GM12878 (cell line): ENCODE measurements around the gene ZFP64. TPM values are rescaled to one million over a fixed set of nuclear protein-coding genes. Genes with fewer than 3 reads are reported as not detected.
"Not testable (repeated sequence)": the region's sequence is repeated elsewhere in the genome, so short reads cannot be mapped to it uniquely, and the experiment has no call there.

ENCODE experiments used
- ATAC-seq: fragments of 200-7000 bp; cut with Tn5 transposase; 3 replicates; pipeline ENCODE4 v1.9.1; 2020; ENCODE audit warnings: mild to moderate bottlenecking, moderate library complexity
- BruUV-seq: library from RNA; stranded (reverse); fragments of 400-500 nt; replicated peaks from 2 replicates; lab custom pipeline; 2021; lab: Mats Ljungman, UMichigan
- CTCF ChIA-PET: fragments of 300-600 bp; sonication (Branson Sonifier 250); formaldehyde crosslinking; extraction: SDS; loops from one replicate; lab custom pipeline; 2021; ENCODE audit warnings: inconsistent platforms; lab: Yijun Ruan, JAX
- POLR2A ChIA-PET: fragments of 350-600 bp; formaldehyde crosslinking; extraction: SDS; loops from one replicate; lab custom pipeline; 2021; ENCODE audit warnings: inconsistent platforms; lab: Charles Lee
- RAD21 ChIA-PET: fragments of 300-600 bp; sonication (Branson Sonifier 250); formaldehyde crosslinking; loops from one replicate; lab custom pipeline; 2023; ENCODE audit warnings: antibody characterized with exemption; ENCODE audit not compliant: unreplicated experiment; lab: Charles Lee
- SMC1A ChIA-PET: fragments of 300-600 bp; sonication (Branson Sonifier 250); formaldehyde crosslinking; loops from one replicate; lab custom pipeline; 2023; ENCODE audit not compliant: unreplicated experiment, uncharacterized antibody; lab: Charles Lee
- DNase-seq: peaks from one replicate; pipeline ENCODE4 v3.0.0-alpha.2; 2011; ENCODE audit warnings: low read depth, low spot score
- FAIRE-seq: peaks from 3 replicates; lab custom pipeline; 2011; peaks lifted over from hg19 to GRCh38; lab: Jason Lieb, UNC
- H2AFZ ChIP-seq: 2 replicates; pipeline ENCODE4 v1.6.0; 2011; ENCODE audit warnings: low read depth, low read length, control low read depth; ENCODE audit not compliant: control insufficient read depth
- H3K27ac ChIP-seq: 2 replicates; pipeline ENCODE4 v1.5.1; 2011; ENCODE audit warnings: control low read depth; ENCODE audit not compliant: control insufficient read depth, insufficient read depth
- H3K27me3 ChIP-seq, 2 experiments: replicated peaks in 1 of 2; 2 replicates each; pipeline versions ENCODE4 v1.6.0 to v1.6.1; 2011; ENCODE audit warnings: low read length in 1 of 2; ENCODE audit not compliant: control insufficient read depth in 2 of 2, insufficient read depth in 2 of 2
- H3K36me3 ChIP-seq, 2 experiments: 2 replicates each; pipeline ENCODE4 v1.5.1; 2011; ENCODE audit warnings: low read length in 1 of 2; ENCODE audit not compliant: control insufficient read depth in 2 of 2, insufficient read depth in 2 of 2
- H3K4me1 ChIP-seq: 2 replicates; pipeline ENCODE4 v1.6.1; 2011; ENCODE audit warnings: mild to moderate bottlenecking, low read length, moderate library complexity, mixed read lengths; ENCODE audit not compliant: control insufficient read depth, insufficient read depth
- H3K4me2 ChIP-seq: 2 replicates; pipeline ENCODE4 v1.6.0; 2011; ENCODE audit warnings: control low read depth; ENCODE audit not compliant: control insufficient read depth, insufficient read depth
- H3K4me3 ChIP-seq: fragments of 200-600 bp; sonication (generic); 2 replicates; pipeline ENCODE4 v1.5.1; 2016
- H3K79me2 ChIP-seq: 2 replicates; pipeline ENCODE4 v1.6.0; 2011; ENCODE audit warnings: low read length; ENCODE audit not compliant: control insufficient read depth, insufficient read depth
- H3K9ac ChIP-seq: 2 replicates; pipeline ENCODE4 v1.8.0; 2011; ENCODE audit warnings: low read length, control low read depth, mixed read lengths; ENCODE audit not compliant: control insufficient read depth, insufficient read depth
- H3K9me3 ChIP-seq: replicated peaks from 3 replicates; pipeline ENCODE4 v1.5.1; 2011; ENCODE audit warnings: mild to moderate bottlenecking, low read length; ENCODE audit not compliant: control insufficient read depth, insufficient read depth
- H4K20me1 ChIP-seq: 2 replicates; pipeline ENCODE4 v1.6.0; 2011; ENCODE audit not compliant: control insufficient read depth, insufficient read depth
- ASH2L ChIP-seq: fragments of 300-600, 200-600 bp; sonication (generic); IDR thresholded peaks from 2 replicates; pipeline ENCODE4 v1.6.1; 2017; ENCODE audit warnings: low read depth, mild to moderate bottlenecking, borderline replicate concordance
- BMI1 ChIP-seq: fragments of 450-650 bp; IDR thresholded peaks from 2 replicates; pipeline ENCODE4 v1.6.1; 2016; ENCODE audit warnings: mild to moderate bottlenecking, moderate library complexity, borderline replicate concordance
- CBFB ChIP-seq: IDR thresholded peaks from 2 replicates; pipeline ENCODE4 v1.6.1; 2016; ENCODE audit warnings: antibody characterized with exemption, low read depth
- CHD1 ChIP-seq: IDR thresholded peaks from 2 replicates; pipeline ENCODE4 v1.6.1; 2012; ENCODE audit warnings: low read depth, low read length, improper control_type of control experiment
- GATAD2B ChIP-seq: fragments of 450-650 bp; conservative IDR thresholded peaks from 2 replicates; pipeline ENCODE4 v1.6.1; 2017; ENCODE audit warnings: low read depth, mild to moderate bottlenecking, moderate library complexity
- HDAC2 ChIP-seq: fragments of 200-600 bp; sonication (generic); IDR thresholded peaks from 2 replicates; pipeline ENCODE4 v1.6.1; 2017
- IKZF1 ChIP-seq: fragments of 450-650 bp; conservative IDR thresholded peaks from 2 replicates; pipeline ENCODE4 v1.6.1; 2017; ENCODE audit warnings: antibody characterized with exemption, mild to moderate bottlenecking
- NR2C1 ChIP-seq: fragments of 450-650 bp; IDR thresholded peaks from 2 replicates; pipeline ENCODE4 v1.6.1; 2017; ENCODE audit warnings: antibody characterized with exemption, mild to moderate bottlenecking, moderate library complexity
- NR2C2 ChIP-seq: IDR thresholded peaks from 2 replicates; pipeline ENCODE4 v1.6.1; 2011; ENCODE audit warnings: borderline replicate concordance, low read depth; ENCODE audit not compliant: control insufficient read depth, insufficient read length
- NR2F1 ChIP-seq: fragments of 450-650 bp; conservative IDR thresholded peaks from 2 replicates; pipeline ENCODE4 v1.6.1; 2017; ENCODE audit warnings: mild to moderate bottlenecking
- RUNX3 ChIP-seq: IDR thresholded peaks from 2 replicates; pipeline ENCODE4 v1.6.1; 2012; ENCODE audit warnings: low read length, inconsistent platforms
- SIN3A ChIP-seq: IDR thresholded peaks from 2 replicates; pipeline ENCODE4 v1.6.1; 2012; ENCODE audit warnings: low read depth, low read length, improper control_type of control experiment
- SMAD1 ChIP-seq: fragments of 450-650 bp; IDR thresholded peaks from 2 replicates; pipeline ENCODE4 v1.6.1; 2018; ENCODE audit warnings: mild to moderate bottlenecking, low read depth; ENCODE audit not compliant: partially characterized antibody
- SMARCA5 ChIP-seq: fragments of 450-650 bp; IDR thresholded peaks from 2 replicates; pipeline ENCODE4 v1.6.1; 2017; ENCODE audit warnings: mild to moderate bottlenecking
- STAT1 ChIP-seq: fragments of 450-650 bp; conservative IDR thresholded peaks from 2 replicates; pipeline ENCODE4 v1.6.1; 2014; ENCODE audit warnings: antibody characterized with exemption, mild to moderate bottlenecking
- STAT3 ChIP-seq: IDR thresholded peaks from 2 replicates; pipeline ENCODE4 v1.6.1; 2011; ENCODE audit warnings: low read depth, low read length, improper control_type of control experiment
- TBL1XR1 ChIP-seq: IDR thresholded peaks from 2 replicates; pipeline ENCODE4 v1.6.1; 2012; ENCODE audit warnings: low read depth, low read length, improper control_type of control experiment
- ZNF622 ChIP-seq: fragments of 450-650 bp; IDR thresholded peaks from 2 replicates; pipeline ENCODE4 v1.6.1; 2017; ENCODE audit warnings: mild to moderate bottlenecking, inconsistent platforms
- WGBS: methylation state at CpG from one replicate; pipeline ENCODE4 v1.1.6; 2016; ENCODE audit warnings: low lambda C conversion rate; ENCODE audit not compliant: insufficient replicate concordance, insufficient coverage; ENCODE audit errors: missing lambda C conversion rate; 5-methylcytosine and 5-hydroxymethylcytosine counted together
- in situ Hi-C: fragments of 300-500 bp; cut with MboI; formaldehyde crosslinking; loops from 9 replicates; pipeline ENCODE4 v1.14.3; 2018; ENCODE audit warnings: mixed read lengths
- intact Hi-C: fragments of 100-400 bp; cut with micrococcal nuclease; formaldehyde crosslinking; loops from one replicate; pipeline ENCODE4 v1.14.2; 2022; ENCODE audit not compliant: unreplicated experiment
- polyA plus RNA-seq, 11 experiments: library from polyadenylated mRNA; depleted of rRNA in 4 of 11; unstranded in 6 of 11; stranded (reverse) in 5 of 11; fragments of >200 nt; fragmentation: Nextera tagmentation in 4 of 11; fragmentation: Illumina TruSeq in 1 of 11; extraction: Ambion mirVana in 4 of 11; extraction: Trizol in 1 of 11; gene quantifications; 1 replicate in 1 of 11; 2 replicates in 10 of 11; pipeline versions ENCODE4 v1.2.1 to v1.2.3, GENCODE V29; 2011 to 2016; ENCODE audit warnings: inconsistent platforms in 2 of 11, missing spikeins in 2 of 11, low read depth in 1 of 11
- total RNA-seq, 4 experiments: library from RNA; depleted of rRNA in 3 of 4; stranded (reverse); fragments of >200 nt in 3 of 4; fragmentation: Illumina TruSeq in 1 of 4; extraction: Trizol in 1 of 4; gene quantifications; 2 replicates each; pipeline versions ENCODE4 v1.2.1 to v1.2.3, GENCODE V29; 2013 to 2021

ZFP64 gene
- total and polyA plus RNA-seq, 10 of the 15 experiments (the other 5 are each of a cell fraction or from before 2014, with no cell fraction given), result 2.3 to 21.8 (median 11.8) TPM

DNA sequence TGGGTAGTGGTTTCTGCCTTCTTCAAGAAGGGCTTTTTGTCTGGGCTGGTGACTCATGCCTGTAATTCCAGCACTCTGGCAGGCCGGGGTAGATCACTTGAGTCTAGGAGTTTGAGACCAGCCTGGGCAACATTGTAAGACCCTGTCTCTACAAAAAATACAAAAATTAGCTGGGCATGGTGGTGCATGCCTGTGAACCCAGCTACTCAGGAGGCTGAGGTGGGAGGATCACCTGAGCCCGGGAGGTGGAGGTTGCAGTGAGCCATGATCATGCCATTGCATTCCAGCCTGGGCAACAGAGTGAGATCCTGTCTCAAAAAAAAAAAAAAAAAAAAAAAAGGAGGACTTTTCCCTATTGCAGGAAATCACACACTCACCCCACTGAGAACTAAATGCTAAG is 57.9 kb downstream of the ZFP64 start:
- H3K27me3 ChIP-seq, SMC1A ChIA-PET, FAIRE-seq, H3K4me1 ChIP-seq, H2AFZ ChIP-seq, CTCF ChIA-PET, H3K9me3 ChIP-seq, POLR2A ChIA-PET, intact Hi-C loops, in situ Hi-C loops, H3K9ac ChIP-seq, H3K4me3 ChIP-seq, H3K36me3 ChIP-seq, H3K27ac ChIP-seq, H3K79me2 ChIP-seq, BruUV-seq, H4K20me1 ChIP-seq, DNase-seq, H3K4me2 ChIP-seq: not testable (repeated sequence)
- RAD21 ChIA-PET, result interaction anchor here (0.7 kb wide), 1 partner anchor 1287 kb away, joined by 4 read pairs; no protein-coding TSS in a partner anchor
- peak; percentile 41; the same call in 2 of the 3 replicates for ATAC-seq
- WGBS, result 47% methylated on average over 2 of the region's 2 CpGs

DNA sequence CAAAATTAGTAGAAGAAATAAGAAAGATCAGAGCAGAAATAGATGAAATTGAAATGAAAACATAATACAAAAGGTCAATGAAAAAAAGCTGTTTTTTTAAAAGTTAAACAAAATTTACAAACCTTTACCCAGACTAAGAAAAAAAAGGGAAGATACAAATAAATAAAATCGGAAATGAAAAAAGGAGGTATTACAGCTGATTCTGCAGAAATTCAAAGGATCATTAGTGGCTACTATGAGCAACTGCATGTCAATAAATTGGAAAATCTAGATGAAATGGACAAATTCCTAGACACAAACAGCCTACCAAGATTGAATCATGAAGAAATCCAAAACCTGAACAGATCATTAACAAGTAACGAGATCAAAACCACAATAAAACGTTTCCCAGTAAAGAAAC is 59.2 kb downstream of the ZFP64 start:
- ChIA-PET SMC1A (no interaction called here), POLR2A (no interaction called here), RAD21 (no interaction called here), CTCF (interaction anchor here (0.7 to 1.1 kb wide), 3 partner anchors 18 to 85 kb away, joined by 3 to 4 read pairs (median 3); no protein-coding TSS in a partner anchor)
- H3K9me3 ChIP-seq, result no peaks in the 10 kb centered on the region; the same call in 2 of the 3 replicates
- FAIRE-seq (no peak), DNase-seq (no peak), ATAC-seq (no peak)
- no peak overlapping the region for H2AFZ ChIP-seq
- no peak overlapping the region for H3K27ac ChIP-seq
- no peaks in the 10 kb centered on the region for H3K79me2 ChIP-seq
- no peak overlapping the region for H3K4me2 ChIP-seq
- H3K4me1 ChIP-seq, result no peaks in the 10 kb centered on the region
- WGBS, result 94% methylated on average over 3 of the region's 3 CpGs
- H3K36me3 ChIP-seq, result no peaks in the 10 kb centered on the region
- H4K20me1 ChIP-seq, result no peaks in the 10 kb centered on the region
- intact Hi-C loops, result no loop called here
- BruUV-seq, result no TSS peak
- in situ Hi-C loops, result no loop called here
- no peaks in the 10 kb centered on the region for H3K27me3 ChIP-seq
- no peak overlapping the region for H3K4me3 ChIP-seq
- no peak overlapping the region for H3K9ac ChIP-seq
- no peak for TF ChIP-seq CBFB
- no peak for TF ChIP-seq STAT3
- no peak for TF ChIP-seq NR2F1
- TF ChIP-seq RUNX3, result no peak
- no peak for TF ChIP-seq SMAD1
- no peak for TF ChIP-seq IKZF1
- TF ChIP-seq TBL1XR1, result no peak
- TF ChIP-seq GATAD2B, result no peak
- no peak for TF ChIP-seq NR2C2
- no peak for TF ChIP-seq NR2C1
- TF ChIP-seq ASH2L, result no peak
- TF ChIP-seq SIN3A, result no peak
- TF ChIP-seq CHD1, result no peak
- no peak for TF ChIP-seq ZNF622
- no peak for TF ChIP-seq HDAC2
- TF ChIP-seq SMARCA5, result no peak
- no peak for TF ChIP-seq STAT1
- TF ChIP-seq BMI1, result no peak
